Dedifferentiated amniotic fluid mesenchymal stem cell (primary cell): ENCODE measurements around the gene POFUT2.

ENCODE experiments used
- DNase-seq: peaks from one replicate; pipeline ENCODE4 v3.0.0-alpha.2; 2016; ENCODE audit errors: extremely low spot score

Gene POFUT2

GRCh38 chr21:45249626-45250025 lies 38.1 kb downstream of the POFUT2 start:
- no peak for DNase-seq

GRCh38 chr21:45248893-45249381 lies 38.8 kb downstream of the POFUT2 start:
- DNase-seq, result no peak

- DNase-seq, result no peak
Observed at GRCh38 chr21:45248301-45248892, 39.3 kb downstream of the POFUT2 start.

GRCh38 chr21:45246386-45247320 lies 41.0 kb downstream of the POFUT2 start:
- no peak for DNase-seq

- no peak for DNase-seq
Observed at GRCh38 chr21:45244799-45245340, 42.8 kb downstream of the POFUT2 start.

- no peak for DNase-seq
Observed at GRCh38 chr21:45243603-45244002, 44.1 kb downstream of the POFUT2 start.

GRCh38 chr21:45241357-45241756 lies 46.3 kb downstream of the POFUT2 start:
- DNase-seq, result no peak

- no peak for DNase-seq
Observed at GRCh38 chr21:45237401-45237800, 50.3 kb downstream of the POFUT2 start.

- no peak for DNase-seq
Observed at GRCh38 chr21:45236481-45236880, 51.2 kb downstream of the POFUT2 start.

GRCh38 chr21:45235488-45235887 lies 52.2 kb downstream of the POFUT2 start:
- no peak for DNase-seq

GRCh38 chr21:45234965-45235364 lies 52.7 kb downstream of the POFUT2 start:
- no peak for DNase-seq

GRCh38 chr21:45234127-45234526 lies 53.6 kb downstream of the POFUT2 start:
- no peak for DNase-seq

GRCh38 chr21:45231705-45232104 lies 56.0 kb downstream of the POFUT2 start:
- no peak for DNase-seq

GRCh38 chr21:45228656-45229240 lies 58.9 kb downstream of the POFUT2 start:
- no peak for DNase-seq

GRCh38 chr21:45228171-45228641 lies 59.5 kb downstream of the POFUT2 start:
- peak; percentile 94 for DNase-seq

GRCh38 chr21:45227735-45228134 lies 60.0 kb downstream of the POFUT2 start:
- no peak for DNase-seq

- no peak for DNase-seq
Observed at GRCh38 chr21:45226540-45227326, 61.0 kb downstream of the POFUT2 start.

- no peak for DNase-seq
Observed at GRCh38 chr21:45225741-45226327, 61.9 kb downstream of the POFUT2 start.

- DNase-seq, result no peak
Observed at GRCh38 chr21:45225041-45225740, 62.5 kb downstream of the POFUT2 start.

- DNase-seq, result no peak
Observed at GRCh38 chr21:45224189-45224938, 63.3 kb downstream of the POFUT2 start.
